Neural cell (in vitro differentiated cells): Measurements from ENCODE around the gene RBM38. TPM values are rescaled to one million over a fixed set of nuclear protein-coding genes. Genes with fewer than 3 reads are reported as not detected.
"Not testable (repeated sequence)": the region's sequence is repeated elsewhere in the genome, so short reads cannot be mapped to it uniquely, and the experiment has no call there.

ENCODE experiments used
- H2AFZ ChIP-seq: fragments of 200-600, 300-800 bp; sonication (generic), shearing (Covaris generic); 2 replicates; pipeline ENCODE4 v1.6.0; 2014; ENCODE audit warnings: low read depth, mild to moderate bottlenecking, antibody characterized with exemption, low read length, moderate library complexity
- H3F3A ChIP-seq: fragments of 200-600 bp; shearing (Covaris generic); 2 replicates; pipeline ENCODE4 v1.6.1; 2016; ENCODE audit warnings: mild to moderate bottlenecking, moderate library complexity, mixed read lengths, antibody characterized with exemption, low read length; ENCODE audit not compliant: insufficient read depth, poor library complexity, severe bottlenecking
- H3K27ac ChIP-seq: fragments of 200-600, 300-800 bp; sonication (generic), shearing (Covaris generic); 2 replicates; pipeline ENCODE4 v1.5.1; 2014; ENCODE audit warnings: mild to moderate bottlenecking, low read length, moderate library complexity
- H3K27me3 ChIP-seq: fragments of 300-800, 200-600 bp; sonication (generic), shearing (Covaris generic); 2 replicates; pipeline ENCODE4 v1.6.0; 2014; ENCODE audit warnings: mild to moderate bottlenecking, low read depth, low read length, moderate library complexity; ENCODE audit not compliant: insufficient read depth
- H3K36me3 ChIP-seq: fragments of 300-800, 200-600 bp; sonication (generic), shearing (Covaris generic); 2 replicates; pipeline ENCODE4 v1.5.1; 2014; ENCODE audit warnings: mild to moderate bottlenecking, antibody characterized with exemption, low read length, moderate library complexity; ENCODE audit not compliant: insufficient read depth
- H3K4me2 ChIP-seq: fragments of 300-800, 200-600 bp; sonication (generic), shearing (Covaris generic); 2 replicates; pipeline ENCODE4 v1.6.0; 2014; ENCODE audit warnings: mild to moderate bottlenecking, low read length
- H3K4me3 ChIP-seq: fragments of 300-800, 200-600 bp; sonication (generic), shearing (Covaris generic); 2 replicates; pipeline ENCODE4 v1.5.1; 2014; ENCODE audit warnings: mild to moderate bottlenecking, low read length, moderate library complexity
- H3K79me2 ChIP-seq: fragments of 200-600 bp; shearing (Covaris generic); replicated peaks from 2 replicates; pipeline ENCODE4 v1.6.0; 2014; ENCODE audit warnings: mild to moderate bottlenecking, low read length, moderate library complexity; ENCODE audit not compliant: insufficient read depth
- H3K9ac ChIP-seq: fragments of 300-800, 200-600 bp; sonication (generic), shearing (Covaris generic); 2 replicates; pipeline ENCODE4 v1.6.1; 2016; ENCODE audit warnings: mild to moderate bottlenecking, low read length, mixed read lengths
- H3K9me2 ChIP-seq: fragments of 200-600 bp; shearing (Covaris generic); 2 replicates; pipeline ENCODE4 v1.6.1; 2016; ENCODE audit warnings: mild to moderate bottlenecking, low read length, mixed read lengths; ENCODE audit not compliant: insufficient read depth
- H3K9me3 ChIP-seq: fragments of 200-600, 300-800 bp; sonication (generic), shearing (Covaris generic); 2 replicates; pipeline ENCODE4 v1.6.1; 2016; ENCODE audit warnings: mild to moderate bottlenecking, mixed run types, low read length, moderate library complexity, mixed read lengths
- H4K20me1 ChIP-seq: fragments of 200-600 bp; shearing (Covaris generic); 2 replicates; pipeline ENCODE4 v1.6.1; 2016; ENCODE audit warnings: mild to moderate bottlenecking, mixed run types; ENCODE audit not compliant: insufficient read depth
- EP300 ChIP-seq: fragments of 450-650 bp; conservative IDR thresholded peaks from 2 replicates; pipeline ENCODE4 v1.6.1; 2014; ENCODE audit warnings: antibody characterized with exemption, mild to moderate bottlenecking, moderate library complexity; ENCODE audit not compliant: poor library complexity, severe bottlenecking
- EZH2 ChIP-seq: fragments of 200-600, 300-800 bp; shearing (Covaris generic), sonication (generic); IDR thresholded peaks from 2 replicates; pipeline ENCODE4 v1.6.1; 2014; ENCODE audit warnings: antibody characterized with exemption, low read length, borderline replicate concordance, mild to moderate bottlenecking; ENCODE audit not compliant: insufficient read depth, poor library complexity, severe bottlenecking
- MXI1 ChIP-seq: fragments of 450-650 bp; conservative IDR thresholded peaks from 2 replicates; pipeline ENCODE4 v1.6.1; 2014; ENCODE audit warnings: antibody characterized with exemption, mild to moderate bottlenecking; ENCODE audit not compliant: poor library complexity, severe bottlenecking
- POLR2AphosphoS5 ChIP-seq: IDR thresholded peaks from 2 replicates; pipeline ENCODE4 v1.6.1; 2012
- RAD21 ChIP-seq: fragments of 450-650 bp; conservative IDR thresholded peaks from 2 replicates; pipeline ENCODE4 v1.6.1; 2014; ENCODE audit warnings: antibody characterized with exemption, mild to moderate bottlenecking, moderate library complexity
- SMC3 ChIP-seq: fragments of 450-650 bp; conservative IDR thresholded peaks from 2 replicates; pipeline ENCODE4 v1.6.1; 2014; ENCODE audit warnings: antibody characterized with exemption, mild to moderate bottlenecking, moderate library complexity; ENCODE audit not compliant: poor library complexity
- TAF1 ChIP-seq: IDR thresholded peaks from 2 replicates; pipeline ENCODE4 v1.6.1; 2012; ENCODE audit warnings: low read depth
- polyA plus RNA-seq: library from polyadenylated mRNA; depleted of rRNA; stranded (reverse); fragments of >200 nt; gene quantifications from 2 replicates; pipeline ENCODE4 v1.2.3, GENCODE V29; 2014
- TF ChIP-seq, protein P1 (sequence below): fragments of 450-650 bp; IDR thresholded peaks from 2 replicates; pipeline ENCODE4 v1.5.1; 2014; ENCODE audit warnings: antibody characterized with exemption, mild to moderate bottlenecking, moderate library complexity; ENCODE audit not compliant: poor library complexity, severe bottlenecking
- TF ChIP-seq, protein P2 (sequence below): IDR thresholded peaks from 2 replicates; pipeline ENCODE4 v1.6.1; 2012; ENCODE audit warnings: borderline replicate concordance

Gene RBM38
- polyA plus RNA-seq, 1 donor from 2014 or later: 19.0 TPM

DNA sequence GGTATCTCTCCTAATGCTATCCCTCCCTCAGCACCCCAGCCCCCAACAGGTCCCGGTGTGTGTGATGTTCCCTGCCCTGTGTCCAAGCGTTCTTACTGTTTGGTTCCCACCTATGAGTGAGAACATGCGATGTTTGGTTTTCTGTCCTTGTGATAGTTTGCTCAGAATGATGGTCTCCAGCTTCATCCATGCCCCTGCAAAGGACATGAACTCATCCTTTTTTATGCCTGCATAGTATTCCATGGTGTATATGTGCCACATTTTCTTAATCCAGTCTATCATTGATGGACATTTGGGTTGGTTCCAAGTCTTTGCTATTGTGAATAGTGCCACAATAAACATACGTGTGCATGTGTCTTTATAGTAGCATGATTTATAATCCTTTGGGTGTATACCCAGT is 28.3 kb downstream of the RBM38 start:
- not testable (repeated sequence) for H4K20me1 ChIP-seq, H3K4me3 ChIP-seq, H3K27ac ChIP-seq, H3K9me3 ChIP-seq, H3K4me2 ChIP-seq, H3K27me3 ChIP-seq, H3K79me2 ChIP-seq, H3K9ac ChIP-seq, H3F3A ChIP-seq, H2AFZ ChIP-seq, H3K9me2 ChIP-seq, H3K36me3 ChIP-seq

DNA sequence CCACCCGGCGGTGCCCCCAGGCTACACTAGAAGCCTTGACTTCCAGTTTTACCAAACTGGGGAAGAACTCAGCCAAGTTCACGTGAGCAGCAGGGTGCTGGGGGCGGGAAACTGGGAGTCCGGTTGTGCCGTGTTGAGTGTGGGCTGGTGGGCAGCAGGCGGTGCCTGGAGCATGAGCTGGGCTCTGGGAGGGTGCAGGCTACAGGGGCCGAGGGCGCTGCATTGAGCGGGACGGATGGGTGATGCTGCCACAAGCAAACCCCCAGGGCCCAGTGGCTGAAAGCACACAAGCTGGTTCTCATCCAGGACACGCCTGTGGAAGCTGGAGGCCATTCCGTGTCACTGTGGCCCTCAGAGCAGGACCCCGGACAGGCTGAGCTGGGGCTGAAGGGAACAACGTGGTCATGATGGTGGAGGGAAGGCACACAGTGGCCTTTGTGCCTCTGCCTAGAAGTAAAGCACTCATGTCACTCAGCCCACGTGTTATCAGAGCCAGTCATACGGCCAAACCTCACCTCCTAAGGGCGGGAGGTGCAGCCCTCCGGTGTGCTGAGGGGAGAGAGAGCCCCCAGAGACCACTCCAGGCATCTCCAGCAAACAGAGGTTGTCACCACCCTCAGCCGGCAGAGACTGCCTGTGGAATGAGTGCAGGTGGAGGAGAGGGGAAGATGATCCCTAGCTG is 29.5 kb downstream of the RBM38 start:
- Histone ChIP-seq H4K20me1 (no peaks in the 10 kb centered on the region), H3F3A (no peaks in the 10 kb centered on the region), H3K4me3 (no peak overlapping the region), H3K27me3 (no peaks in the 10 kb centered on the region), H3K27ac (no peak overlapping the region), H3K9ac (no peak overlapping the region), H3K79me2 (no peaks in the 10 kb centered on the region), H3K9me3 (no peaks in the 10 kb centered on the region), H3K9me2 (no peaks in the 10 kb centered on the region), H2AFZ (no peak overlapping the region), H3K4me2 (no peak overlapping the region), H3K36me3 (no peaks in the 10 kb centered on the region)
- TF ChIP-seq MXI1 (no peak), EZH2 (no peak), TAF1 (no peak), EP300 (no peak), RAD21 (no peak), POLR2AphosphoS5 (no peak), SMC3 (no peak)
- TF ChIP-seq, protein P1, sequence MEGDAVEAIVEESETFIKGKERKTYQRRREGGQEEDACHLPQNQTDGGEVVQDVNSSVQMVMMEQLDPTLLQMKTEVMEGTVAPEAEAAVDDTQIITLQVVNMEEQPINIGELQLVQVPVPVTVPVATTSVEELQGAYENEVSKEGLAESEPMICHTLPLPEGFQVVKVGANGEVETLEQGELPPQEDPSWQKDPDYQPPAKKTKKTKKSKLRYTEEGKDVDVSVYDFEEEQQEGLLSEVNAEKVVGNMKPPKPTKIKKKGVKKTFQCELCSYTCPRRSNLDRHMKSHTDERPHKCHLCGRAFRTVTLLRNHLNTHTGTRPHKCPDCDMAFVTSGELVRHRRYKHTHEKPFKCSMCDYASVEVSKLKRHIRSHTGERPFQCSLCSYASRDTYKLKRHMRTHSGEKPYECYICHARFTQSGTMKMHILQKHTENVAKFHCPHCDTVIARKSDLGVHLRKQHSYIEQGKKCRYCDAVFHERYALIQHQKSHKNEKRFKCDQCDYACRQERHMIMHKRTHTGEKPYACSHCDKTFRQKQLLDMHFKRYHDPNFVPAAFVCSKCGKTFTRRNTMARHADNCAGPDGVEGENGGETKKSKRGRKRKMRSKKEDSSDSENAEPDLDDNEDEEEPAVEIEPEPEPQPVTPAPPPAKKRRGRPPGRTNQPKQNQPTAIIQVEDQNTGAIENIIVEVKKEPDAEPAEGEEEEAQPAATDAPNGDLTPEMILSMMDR: no peak
- TF ChIP-seq, protein P2, sequence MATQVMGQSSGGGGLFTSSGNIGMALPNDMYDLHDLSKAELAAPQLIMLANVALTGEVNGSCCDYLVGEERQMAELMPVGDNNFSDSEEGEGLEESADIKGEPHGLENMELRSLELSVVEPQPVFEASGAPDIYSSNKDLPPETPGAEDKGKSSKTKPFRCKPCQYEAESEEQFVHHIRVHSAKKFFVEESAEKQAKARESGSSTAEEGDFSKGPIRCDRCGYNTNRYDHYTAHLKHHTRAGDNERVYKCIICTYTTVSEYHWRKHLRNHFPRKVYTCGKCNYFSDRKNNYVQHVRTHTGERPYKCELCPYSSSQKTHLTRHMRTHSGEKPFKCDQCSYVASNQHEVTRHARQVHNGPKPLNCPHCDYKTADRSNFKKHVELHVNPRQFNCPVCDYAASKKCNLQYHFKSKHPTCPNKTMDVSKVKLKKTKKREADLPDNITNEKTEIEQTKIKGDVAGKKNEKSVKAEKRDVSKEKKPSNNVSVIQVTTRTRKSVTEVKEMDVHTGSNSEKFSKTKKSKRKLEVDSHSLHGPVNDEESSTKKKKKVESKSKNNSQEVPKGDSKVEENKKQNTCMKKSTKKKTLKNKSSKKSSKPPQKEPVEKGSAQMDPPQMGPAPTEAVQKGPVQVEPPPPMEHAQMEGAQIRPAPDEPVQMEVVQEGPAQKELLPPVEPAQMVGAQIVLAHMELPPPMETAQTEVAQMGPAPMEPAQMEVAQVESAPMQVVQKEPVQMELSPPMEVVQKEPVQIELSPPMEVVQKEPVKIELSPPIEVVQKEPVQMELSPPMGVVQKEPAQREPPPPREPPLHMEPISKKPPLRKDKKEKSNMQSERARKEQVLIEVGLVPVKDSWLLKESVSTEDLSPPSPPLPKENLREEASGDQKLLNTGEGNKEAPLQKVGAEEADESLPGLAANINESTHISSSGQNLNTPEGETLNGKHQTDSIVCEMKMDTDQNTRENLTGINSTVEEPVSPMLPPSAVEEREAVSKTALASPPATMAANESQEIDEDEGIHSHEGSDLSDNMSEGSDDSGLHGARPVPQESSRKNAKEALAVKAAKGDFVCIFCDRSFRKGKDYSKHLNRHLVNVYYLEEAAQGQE: no peak
